WI38 (cell line): ENCODE data around the gene VSX1.

Experiments
- H3K4me3 ChIP-seq: 2 replicates; pipeline ENCODE4 v1.5.1; 2011; ENCODE audit warnings: low read depth, mild to moderate bottlenecking, control low read depth, low read length
- CTCF ChIP-seq: IDR thresholded peaks from 2 replicates; pipeline ENCODE4 v1.5.1; 2012; ENCODE audit warnings: low read depth, mild to moderate bottlenecking, control low read depth, low read length

Gene VSX1

DNA sequence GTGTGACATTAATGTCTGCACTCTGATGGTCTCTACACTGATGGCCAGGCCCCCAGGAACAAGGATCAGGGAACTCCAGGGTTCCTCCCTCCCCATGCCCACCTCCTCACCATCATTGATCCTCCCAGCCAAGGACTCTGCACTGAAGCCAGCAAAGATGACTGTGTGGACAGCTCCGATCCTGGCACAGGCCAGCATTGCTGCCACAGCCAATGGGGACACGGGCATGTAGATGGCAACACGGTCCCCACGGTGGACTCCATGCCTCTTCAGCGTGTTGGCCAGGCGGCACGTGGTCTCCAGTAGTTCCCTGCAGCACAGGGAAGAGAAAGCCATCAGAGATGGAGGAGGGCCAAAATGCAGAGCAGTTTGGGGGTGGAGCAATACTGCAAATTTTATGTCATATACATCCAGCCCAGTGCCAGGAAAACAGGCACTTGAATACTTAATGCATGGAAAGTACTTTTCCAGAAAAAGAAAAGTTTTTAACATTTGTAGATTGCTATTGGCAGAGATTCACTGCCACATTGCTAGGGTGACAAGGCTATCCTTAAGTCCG, 51.2 kb downstream of the VSX1 start:
- no peak for TF ChIP-seq CTCF
- H3K4me3 ChIP-seq, result no peak overlapping the region

DNA sequence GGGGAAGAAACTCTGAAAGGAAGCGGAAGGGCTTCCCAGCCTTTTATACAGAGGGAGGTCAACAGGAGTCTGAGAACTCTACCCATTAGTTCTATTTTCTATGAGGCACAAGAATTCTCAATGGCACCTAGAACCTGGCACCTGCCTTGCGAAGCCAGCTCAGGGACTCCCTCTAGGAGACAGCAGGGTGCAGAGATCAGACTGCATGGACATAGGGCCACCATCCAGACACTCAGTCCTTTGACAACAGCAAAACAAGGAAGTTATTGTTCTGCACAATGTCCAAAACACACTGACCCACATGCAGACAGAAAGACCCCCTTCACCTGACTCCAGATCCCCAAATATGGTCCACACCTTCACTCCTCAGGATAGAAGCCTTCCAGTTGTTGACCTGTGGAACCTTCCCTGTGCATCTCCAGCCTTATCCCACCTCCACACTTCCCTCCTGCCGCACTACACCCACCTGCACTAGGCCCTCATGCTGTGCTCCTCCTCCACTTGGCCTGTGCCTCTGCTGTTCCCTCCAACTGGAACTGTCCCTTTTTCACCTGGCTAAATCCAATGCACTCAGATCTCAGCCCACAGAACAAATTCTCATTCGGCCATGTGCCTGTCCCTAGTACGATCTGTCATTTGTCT, 51.8 kb downstream of the VSX1 start:
- TF ChIP-seq CTCF, result no peak
- H3K4me3 ChIP-seq, result no peak overlapping the region

GRCh38 chr20:25025986-25026605, 55.8 kb downstream of the VSX1 start:
- no peak overlapping the region for H3K4me3 ChIP-seq
- no peak for TF ChIP-seq CTCF
